Measurements from ENCODE around the gene DNPEP. TPM values are rescaled to one million over a fixed set of nuclear protein-coding genes. Genes with fewer than 3 reads are reported as not detected.

Gene DNPEP
- total RNA-seq, 3 donors from 2014 or later, result 75.7 to 127 (median 125) TPM

DNA sequence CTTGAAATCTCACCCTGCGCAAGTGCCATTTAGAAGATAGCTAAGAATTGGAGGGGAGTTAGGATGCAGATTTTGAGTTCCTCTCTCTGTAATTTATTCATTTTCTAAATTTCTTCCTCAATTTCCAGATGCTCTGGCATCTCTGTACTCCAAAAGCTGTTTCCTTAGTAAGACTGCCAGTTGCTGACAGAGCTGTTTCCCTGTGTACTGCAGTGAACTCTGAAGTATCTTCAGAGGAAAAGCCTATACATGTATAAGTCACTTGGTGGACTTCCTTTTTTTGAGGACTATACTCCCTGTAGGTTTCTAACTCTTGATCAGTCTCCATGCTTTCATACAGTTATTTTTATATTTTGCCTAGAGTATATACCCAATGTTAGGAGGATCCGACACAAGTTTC lies 53.6 kb downstream of the DNPEP start:
- ATAC-seq (no peak), DNase-seq (no peak)
- no peaks in the 10 kb centered on the region for H3K36me3 ChIP-seq (ENCODE audit: low read depth)
- no peak overlapping the region for H3K4me3 ChIP-seq
- intact Hi-C loops (cut with DNase I, micrococcal nuclease), result no loop called here
- no peak for TF ChIP-seq CTCF (IDR thresholded peaks at IDR 0.05)
- H3K9me3 ChIP-seq, result no peaks in the 10 kb centered on the region
- H3K4me1 ChIP-seq (ENCODE audit: low read depth), result no peaks in the 10 kb centered on the region

DNA sequence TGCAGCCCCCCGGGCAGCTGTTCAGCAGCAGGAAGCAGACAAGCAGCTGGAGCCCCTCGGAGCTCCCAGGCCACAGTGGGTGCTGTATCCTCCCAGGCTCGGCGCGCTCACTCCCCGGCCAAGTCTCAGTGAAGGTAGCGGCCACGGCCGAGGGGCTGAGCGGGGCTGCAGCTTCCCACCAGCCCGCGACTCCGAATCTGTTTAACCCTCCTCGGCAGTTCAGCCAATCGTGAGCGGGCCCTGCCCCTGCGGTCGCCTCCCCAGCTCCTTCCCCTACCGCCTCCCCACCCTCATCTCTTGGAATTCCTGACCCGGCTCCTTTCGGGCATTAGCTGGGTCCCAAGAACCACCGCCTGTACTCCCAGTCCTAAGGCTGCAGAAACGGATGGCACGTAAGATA lies 55.2 kb downstream of the DNPEP start, which contains the start of gene RESP18:
RESP18 (minus strand) TSS at position 203 of the 400 bp plus-strand sequence.
- DNase-seq (no peak), ATAC-seq (no peak)
- intact Hi-C loops (cut with DNase I, micrococcal nuclease), result no loop called here
- Histone ChIP-seq H3K36me3 (ENCODE audit: low read depth) (no peaks in the 10 kb centered on the region), H3K4me3 (no peak within 1 kb of the TSS), H3K9me3 (no peaks in the 10 kb centered on the region), H3K4me1 (ENCODE audit: low read depth) (no peaks in the 10 kb centered on the region)
- TF ChIP-seq CTCF (IDR thresholded peaks at IDR 0.05), result no peak

DNA sequence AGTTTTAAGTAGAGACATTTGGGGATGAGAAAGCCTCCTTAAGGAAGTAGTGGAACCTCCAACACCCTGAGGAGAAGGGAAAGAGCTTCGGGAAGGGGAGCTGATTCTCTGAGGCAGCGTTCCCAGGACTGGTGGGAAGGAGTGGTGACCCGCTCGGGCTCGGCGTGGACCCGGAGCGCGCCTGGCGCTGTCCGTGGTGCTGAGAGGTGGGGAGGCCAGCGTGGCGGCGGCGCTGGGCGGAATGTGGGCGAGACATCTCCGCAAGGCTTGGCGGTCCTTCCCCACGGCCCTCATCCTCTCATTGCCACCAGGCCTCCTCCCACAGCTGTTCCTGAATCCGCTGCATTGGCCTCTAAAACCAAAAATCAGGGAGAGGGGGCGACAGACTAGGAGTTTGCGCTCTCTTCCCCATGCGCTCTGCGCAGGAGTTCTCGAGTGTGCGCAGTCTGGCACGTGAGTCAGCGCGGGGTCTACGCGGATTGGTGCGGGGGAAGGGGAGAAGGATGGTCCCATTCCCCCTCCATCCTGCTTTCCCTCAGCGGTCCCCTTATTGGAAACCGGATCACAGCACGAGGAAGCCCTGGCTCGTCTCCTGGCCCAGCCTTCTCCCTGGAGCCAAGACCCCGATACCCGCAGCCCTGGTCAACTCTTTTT lies 56.0 kb downstream of the DNPEP start:
- Histone ChIP-seq H3K9me3 (no peaks in the 10 kb centered on the region), H3K4me3 (no peak overlapping the region), H3K36me3 (ENCODE audit: low read depth) (no peaks in the 10 kb centered on the region), H3K4me1 (ENCODE audit: low read depth) (no peaks in the 10 kb centered on the region)
- no peak for TF ChIP-seq CTCF (IDR thresholded peaks at IDR 0.05)
- ATAC-seq (peak; percentile 40), DNase-seq (peak in 2 of 3 donors; percentile 41 to 47)
- intact Hi-C loops (cut with DNase I, micrococcal nuclease), result no loop called here

- H3K9me3 ChIP-seq, result no peaks in the 10 kb centered on the region
- intact Hi-C loops (cut with DNase I, micrococcal nuclease), result no loop called here
- no peak overlapping the region for H3K4me3 ChIP-seq
- no peak for DNase-seq
- ATAC-seq, result no peak
- H3K4me1 ChIP-seq (ENCODE audit: low read depth), result no peaks in the 10 kb centered on the region
- no peaks in the 10 kb centered on the region for H3K36me3 ChIP-seq (ENCODE audit: low read depth)
- no peak for TF ChIP-seq CTCF (IDR thresholded peaks at IDR 0.05)
These were observed 60.0 kb downstream of the DNPEP start for GRCh38 chr2:219327719-219328118.

DNA sequence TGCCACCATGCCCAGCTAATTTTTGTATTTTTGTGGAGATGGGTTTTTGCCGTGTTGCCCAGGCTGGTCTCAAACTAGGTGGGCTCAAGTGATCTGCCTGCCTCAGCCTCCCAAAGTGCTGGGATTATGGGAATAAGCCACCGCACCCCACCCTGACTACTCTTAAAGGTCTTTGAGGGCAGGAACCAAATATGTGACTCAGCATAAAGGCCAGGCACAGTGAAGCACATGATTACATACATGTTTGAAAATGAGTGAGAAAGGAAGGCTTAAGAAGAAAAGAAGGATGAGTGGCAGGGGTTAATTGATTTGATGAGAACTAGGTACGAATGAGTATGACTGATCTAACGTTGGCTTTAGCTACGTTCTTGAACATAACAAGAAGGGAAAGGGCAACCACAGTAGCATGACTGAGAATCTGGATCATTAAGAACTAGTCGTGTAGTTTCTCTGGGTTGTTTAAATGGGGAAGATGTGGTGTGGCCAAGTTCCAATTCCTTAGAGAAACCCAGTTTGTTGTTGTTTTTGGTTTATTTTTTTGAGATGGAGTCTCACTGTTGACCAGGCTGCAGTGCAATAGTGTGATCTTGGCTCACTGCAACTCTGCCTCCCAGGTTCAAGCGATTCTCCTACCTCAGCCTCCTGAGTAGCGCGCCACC lies 61.9 kb downstream of the DNPEP start:
- TF ChIP-seq CTCF (IDR thresholded peaks at IDR 0.05), result no peak

More for the DNA sequence above, 61.9 kb downstream of the DNPEP start:
- DNase-seq (peak in 1 of 3 donors; percentile 10), ATAC-seq (no peak)
- no peaks in the 10 kb centered on the region for H3K4me1 ChIP-seq (ENCODE audit: low read depth)
- intact Hi-C loops (cut with DNase I, micrococcal nuclease), result no loop called here
- H3K4me3 ChIP-seq, result no peak overlapping the region
- no peaks in the 10 kb centered on the region for H3K36me3 ChIP-seq (ENCODE audit: low read depth)
- H3K9me3 ChIP-seq, result no peaks in the 10 kb centered on the region
